HEK293T (cell line): ENCODE measurements around the gene GRID1.

ENCODE experiments used
- ARNT ChIP-seq: fragments of 450-650 bp; IDR thresholded peaks from 2 replicates; pipeline ENCODE4 v1.6.1; 2017; ENCODE audit warnings: mild to moderate bottlenecking
- BHLHE40 ChIP-seq: fragments of 450-650 bp; IDR thresholded peaks from 2 replicates; pipeline ENCODE4 v1.6.1; 2016; ENCODE audit warnings: mild to moderate bottlenecking, moderate library complexity, borderline replicate concordance
- ELF4 ChIP-seq: fragments of 450-650 bp; IDR thresholded peaks from 2 replicates; pipeline ENCODE4 v1.6.1; 2017; ENCODE audit warnings: antibody characterized with exemption
- FOXA1 ChIP-seq: fragments of 450-650 bp; IDR thresholded peaks from 2 replicates; pipeline ENCODE4 v1.6.1; 2016; ENCODE audit warnings: mild to moderate bottlenecking
- FOXK2 ChIP-seq: fragments of 450-650 bp; IDR thresholded peaks from 2 replicates; pipeline ENCODE4 v1.6.1; 2016; ENCODE audit warnings: mild to moderate bottlenecking
- FOXM1 ChIP-seq: fragments of 450-650 bp; IDR thresholded peaks from 2 replicates; pipeline ENCODE4 v1.6.1; 2017; ENCODE audit warnings: mild to moderate bottlenecking, borderline replicate concordance
- HDGF ChIP-seq: fragments of 450-650 bp; IDR thresholded peaks from 2 replicates; pipeline ENCODE4 v1.6.1; 2017; ENCODE audit warnings: antibody characterized with exemption, borderline replicate concordance
- L3MBTL2 ChIP-seq: fragments of 450-650 bp; conservative IDR thresholded peaks from 2 replicates; pipeline ENCODE4 v1.6.1; 2016; ENCODE audit warnings: mild to moderate bottlenecking
- LEF1 ChIP-seq: fragments of 450-650 bp; IDR thresholded peaks from 2 replicates; pipeline ENCODE4 v1.6.1; 2017; ENCODE audit warnings: mild to moderate bottlenecking, borderline replicate concordance
- SP1 ChIP-seq: fragments of 450-650 bp; IDR thresholded peaks from 2 replicates; pipeline ENCODE4 v1.6.1; 2017
- SUZ12 ChIP-seq: fragments of 450-650 bp; IDR thresholded peaks from 2 replicates; pipeline ENCODE4 v1.6.1; 2016; ENCODE audit warnings: mild to moderate bottlenecking
- TARDBP ChIP-seq: fragments of 450-650 bp; IDR thresholded peaks from 2 replicates; pipeline ENCODE4 v1.6.1; 2016
- ZNF384 ChIP-seq: fragments of 450-650 bp; IDR thresholded peaks from 2 replicates; pipeline ENCODE4 v1.6.1; 2016
- TF ChIP-seq, protein P1 (sequence below): fragments of 450-650 bp; IDR thresholded peaks from 2 replicates; pipeline ENCODE4 v1.6.1; 2016

DNA sequence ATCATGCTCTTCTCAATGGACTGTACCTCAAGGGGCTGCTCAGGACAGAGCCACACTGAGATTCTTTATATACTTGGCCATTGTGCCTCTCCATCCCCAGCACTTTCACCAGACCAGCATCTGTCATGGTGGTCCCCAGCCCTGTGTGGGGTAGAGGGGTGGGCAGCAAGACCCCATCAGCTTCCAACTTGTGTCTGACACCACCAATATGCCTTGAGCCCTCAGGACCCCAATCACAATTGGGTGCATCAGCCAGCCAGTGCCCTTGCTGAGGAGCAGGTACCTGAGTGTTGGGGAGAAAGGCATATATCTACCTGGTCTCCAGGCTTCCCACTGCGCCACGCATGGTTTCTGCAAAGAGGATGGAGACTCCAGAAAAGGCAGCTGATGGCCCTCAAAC is 56.3 kb downstream of the GRID1 start:
- TF ChIP-seq L3MBTL2 = no peak
- TF ChIP-seq HDGF = no peak
- no peak for TF ChIP-seq BHLHE40
- TF ChIP-seq ARNT = no peak
- TF ChIP-seq FOXM1 = no peak
- no peak for TF ChIP-seq FOXA1
- TF ChIP-seq FOXK2 = no peak
- TF ChIP-seq ZNF384 = no peak
- no peak for TF ChIP-seq SP1
- TF ChIP-seq, protein P1, sequence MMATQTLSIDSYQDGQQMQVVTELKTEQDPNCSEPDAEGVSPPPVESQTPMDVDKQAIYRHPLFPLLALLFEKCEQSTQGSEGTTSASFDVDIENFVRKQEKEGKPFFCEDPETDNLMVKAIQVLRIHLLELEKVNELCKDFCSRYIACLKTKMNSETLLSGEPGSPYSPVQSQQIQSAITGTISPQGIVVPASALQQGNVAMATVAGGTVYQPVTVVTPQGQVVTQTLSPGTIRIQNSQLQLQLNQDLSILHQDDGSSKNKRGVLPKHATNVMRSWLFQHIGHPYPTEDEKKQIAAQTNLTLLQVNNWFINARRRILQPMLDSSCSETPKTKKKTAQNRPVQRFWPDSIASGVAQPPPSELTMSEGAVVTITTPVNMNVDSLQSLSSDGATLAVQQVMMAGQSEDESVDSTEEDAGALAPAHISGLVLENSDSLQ = no peak
- no peak for TF ChIP-seq SUZ12
- no peak for TF ChIP-seq LEF1
- no peak for TF ChIP-seq TARDBP
- TF ChIP-seq ELF4 = no peak
